DND-41 (cell line): ENCODE data around the gene DHCR7.

Source experiments
- CTCF ChIP-seq: IDR thresholded peaks from 2 replicates; pipeline ENCODE4 v1.5.1; 2012; ENCODE audit warnings: borderline replicate concordance, low read length, moderate library complexity, mild to moderate bottlenecking; ENCODE audit not compliant: poor library complexity, severe bottlenecking; ENCODE audit errors: extremely low read depth
- EZH2 ChIP-seq: IDR thresholded peaks from 3 replicates; pipeline ENCODE4 v1.6.1; 2012; ENCODE audit warnings: borderline replicate concordance, low read depth, mild to moderate bottlenecking, moderate library complexity, low read length, inconsistent platforms; ENCODE audit not compliant: severe bottlenecking

DNA sequence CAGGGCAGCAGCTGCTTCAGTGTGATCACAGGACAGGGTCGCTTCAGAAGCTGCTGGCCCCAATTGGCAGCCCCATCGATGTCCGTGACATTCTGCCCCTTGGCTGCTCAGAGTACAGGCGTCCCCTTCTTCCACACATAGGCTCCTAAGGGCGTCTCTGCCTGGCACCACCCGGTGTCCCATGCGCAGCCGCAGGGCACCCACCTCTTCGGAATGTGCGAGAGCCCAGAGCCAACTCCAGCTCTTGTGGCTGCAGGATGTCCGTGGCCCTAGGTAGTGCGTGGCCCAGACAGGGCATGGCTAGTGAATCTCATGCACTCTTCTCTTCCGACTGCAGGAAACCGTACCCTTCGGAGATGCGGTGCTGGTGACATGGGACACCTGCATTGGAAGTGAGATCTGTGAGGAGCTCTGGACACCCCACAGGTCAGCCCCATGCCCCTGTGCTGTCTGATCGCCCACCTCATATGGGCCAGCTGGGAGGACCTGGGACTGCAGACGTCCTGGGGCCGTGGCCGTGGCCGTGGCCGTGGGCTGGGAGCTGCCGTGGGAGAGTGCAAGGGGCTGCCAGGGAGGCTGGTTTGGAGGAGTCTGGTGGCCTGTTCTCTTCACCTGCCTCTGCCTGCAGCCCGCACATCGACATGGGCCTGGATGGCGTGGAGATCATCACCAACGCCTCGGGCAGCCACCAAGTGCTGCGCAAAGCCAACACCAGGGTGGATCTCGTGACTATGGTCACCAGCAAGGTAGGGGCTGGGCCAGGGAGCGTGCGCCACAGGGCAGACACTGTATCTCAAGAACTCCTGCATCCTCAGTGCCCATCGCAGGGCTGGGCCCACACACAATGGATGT lies 25.0 kb upstream of the DHCR7 start:
- TF ChIP-seq CTCF: no peak
- TF ChIP-seq EZH2: no peak
